ENCODE measurements around the gene CEP85L.

The CEP85L gene

DNA sequence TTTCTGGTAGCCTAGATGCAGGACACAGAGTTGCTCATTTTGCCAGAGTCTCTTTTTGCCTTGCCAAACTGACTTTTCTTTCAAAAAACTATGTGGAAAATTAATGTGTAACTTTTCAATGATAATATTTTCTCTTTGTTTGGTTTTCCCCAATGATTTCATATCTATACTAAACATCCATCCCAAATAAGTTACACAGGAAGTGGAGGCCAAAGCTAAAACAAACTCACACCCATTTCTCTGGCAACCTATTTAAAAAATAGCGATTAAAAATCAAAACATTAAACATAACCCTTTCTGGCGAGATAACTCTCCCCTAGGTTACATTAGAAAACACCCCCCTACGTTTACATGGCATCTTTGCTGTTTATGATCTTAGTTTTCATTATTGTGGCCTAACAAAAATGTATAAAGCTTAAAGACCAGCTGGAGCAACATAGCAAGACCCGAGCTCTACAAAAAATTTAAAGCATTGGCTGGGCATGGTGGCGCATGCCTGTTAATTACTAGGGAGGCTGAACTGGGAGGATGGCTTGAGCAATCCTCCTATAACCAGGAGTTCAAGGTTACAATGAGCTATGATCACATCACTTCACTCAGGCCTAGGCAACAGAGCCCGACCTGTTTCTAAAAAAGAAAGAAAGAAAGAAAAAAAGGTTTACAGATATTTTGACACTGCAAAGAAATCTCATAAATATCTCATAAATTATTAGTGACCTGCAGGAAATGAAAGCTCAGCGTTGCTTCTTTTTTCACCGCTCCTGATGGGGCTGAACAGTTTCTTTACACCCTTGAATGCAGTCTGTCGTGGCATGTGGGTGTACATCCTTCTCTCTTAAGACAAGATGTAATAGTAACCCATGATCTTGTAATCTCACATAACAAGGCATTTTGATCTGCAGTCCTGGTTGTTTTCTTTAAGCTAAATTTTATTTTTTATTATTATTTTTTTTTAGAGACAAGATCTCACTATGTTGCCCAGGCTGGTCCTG, 32.8 kb upstream of the CEP85L start:
- H3K27me3 ChIP-seq (ENCODE audit: insufficient read depth, poor library complexity, severe bottlenecking) = no peaks in the 10 kb centered on the region
- TF ChIP-seq, protein P1, sequence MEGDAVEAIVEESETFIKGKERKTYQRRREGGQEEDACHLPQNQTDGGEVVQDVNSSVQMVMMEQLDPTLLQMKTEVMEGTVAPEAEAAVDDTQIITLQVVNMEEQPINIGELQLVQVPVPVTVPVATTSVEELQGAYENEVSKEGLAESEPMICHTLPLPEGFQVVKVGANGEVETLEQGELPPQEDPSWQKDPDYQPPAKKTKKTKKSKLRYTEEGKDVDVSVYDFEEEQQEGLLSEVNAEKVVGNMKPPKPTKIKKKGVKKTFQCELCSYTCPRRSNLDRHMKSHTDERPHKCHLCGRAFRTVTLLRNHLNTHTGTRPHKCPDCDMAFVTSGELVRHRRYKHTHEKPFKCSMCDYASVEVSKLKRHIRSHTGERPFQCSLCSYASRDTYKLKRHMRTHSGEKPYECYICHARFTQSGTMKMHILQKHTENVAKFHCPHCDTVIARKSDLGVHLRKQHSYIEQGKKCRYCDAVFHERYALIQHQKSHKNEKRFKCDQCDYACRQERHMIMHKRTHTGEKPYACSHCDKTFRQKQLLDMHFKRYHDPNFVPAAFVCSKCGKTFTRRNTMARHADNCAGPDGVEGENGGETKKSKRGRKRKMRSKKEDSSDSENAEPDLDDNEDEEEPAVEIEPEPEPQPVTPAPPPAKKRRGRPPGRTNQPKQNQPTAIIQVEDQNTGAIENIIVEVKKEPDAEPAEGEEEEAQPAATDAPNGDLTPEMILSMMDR (IDR thresholded peaks at IDR 0.05; ENCODE audit: insufficient read depth, low read length) = no peak
- TF ChIP-seq, protein P2, sequence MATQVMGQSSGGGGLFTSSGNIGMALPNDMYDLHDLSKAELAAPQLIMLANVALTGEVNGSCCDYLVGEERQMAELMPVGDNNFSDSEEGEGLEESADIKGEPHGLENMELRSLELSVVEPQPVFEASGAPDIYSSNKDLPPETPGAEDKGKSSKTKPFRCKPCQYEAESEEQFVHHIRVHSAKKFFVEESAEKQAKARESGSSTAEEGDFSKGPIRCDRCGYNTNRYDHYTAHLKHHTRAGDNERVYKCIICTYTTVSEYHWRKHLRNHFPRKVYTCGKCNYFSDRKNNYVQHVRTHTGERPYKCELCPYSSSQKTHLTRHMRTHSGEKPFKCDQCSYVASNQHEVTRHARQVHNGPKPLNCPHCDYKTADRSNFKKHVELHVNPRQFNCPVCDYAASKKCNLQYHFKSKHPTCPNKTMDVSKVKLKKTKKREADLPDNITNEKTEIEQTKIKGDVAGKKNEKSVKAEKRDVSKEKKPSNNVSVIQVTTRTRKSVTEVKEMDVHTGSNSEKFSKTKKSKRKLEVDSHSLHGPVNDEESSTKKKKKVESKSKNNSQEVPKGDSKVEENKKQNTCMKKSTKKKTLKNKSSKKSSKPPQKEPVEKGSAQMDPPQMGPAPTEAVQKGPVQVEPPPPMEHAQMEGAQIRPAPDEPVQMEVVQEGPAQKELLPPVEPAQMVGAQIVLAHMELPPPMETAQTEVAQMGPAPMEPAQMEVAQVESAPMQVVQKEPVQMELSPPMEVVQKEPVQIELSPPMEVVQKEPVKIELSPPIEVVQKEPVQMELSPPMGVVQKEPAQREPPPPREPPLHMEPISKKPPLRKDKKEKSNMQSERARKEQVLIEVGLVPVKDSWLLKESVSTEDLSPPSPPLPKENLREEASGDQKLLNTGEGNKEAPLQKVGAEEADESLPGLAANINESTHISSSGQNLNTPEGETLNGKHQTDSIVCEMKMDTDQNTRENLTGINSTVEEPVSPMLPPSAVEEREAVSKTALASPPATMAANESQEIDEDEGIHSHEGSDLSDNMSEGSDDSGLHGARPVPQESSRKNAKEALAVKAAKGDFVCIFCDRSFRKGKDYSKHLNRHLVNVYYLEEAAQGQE (IDR thresholded peaks at IDR 0.05; ENCODE audit: insufficient replicate concordance, low read depth) = no peak
- TF ChIP-seq POLR2AphosphoS5 (IDR thresholded peaks at IDR 0.05; ENCODE audit: low read depth) (no peak), GABPA (IDR thresholded peaks at IDR 0.05; ENCODE audit: low read depth) (no peak), SPI1 (IDR thresholded peaks at IDR 0.05; ENCODE audit: borderline replicate concordance, low read depth) (no peak)
- no peak overlapping the region for H3K4me3 ChIP-seq (replicated peaks; ENCODE audit: insufficient read depth, low read length)
- DNase-seq (ENCODE audit: low read depth in 1 of 2, low spot score in 1 of 2) = no peak
- no peak overlapping the region for H3K27ac ChIP-seq (replicated peaks)

DNA sequence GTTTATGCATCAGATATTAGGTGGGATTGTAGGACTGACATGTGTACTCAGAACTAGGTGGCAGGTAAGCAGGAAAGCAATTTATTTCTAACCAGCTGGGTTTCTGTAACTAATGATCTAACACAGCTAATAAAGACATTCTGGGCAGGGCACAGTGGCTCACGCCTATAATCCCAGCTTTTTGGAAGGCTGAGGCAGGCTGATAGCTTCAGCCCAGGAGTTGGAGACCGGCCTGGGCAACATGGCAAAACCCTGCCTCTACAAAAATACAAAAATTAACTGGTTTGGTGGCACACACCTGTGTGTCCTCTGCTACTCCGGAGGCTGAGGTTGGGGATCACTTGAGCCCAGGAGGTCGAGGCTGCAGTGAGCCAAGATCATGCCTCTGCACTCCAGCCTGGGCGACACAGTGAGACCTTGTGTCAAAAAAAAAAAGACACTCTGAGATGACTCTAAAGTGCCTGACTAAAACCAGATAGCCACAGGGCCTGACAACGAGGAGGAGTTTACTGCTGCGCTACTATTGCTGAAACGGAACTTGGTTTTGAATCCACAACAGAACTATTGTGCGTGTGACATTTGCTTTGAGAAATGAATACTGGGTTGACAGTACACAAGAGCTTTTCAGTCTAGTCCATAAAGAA, 29.2 kb upstream of the CEP85L start:
- no peak for DNase-seq (ENCODE audit: low read depth in 1 of 2, low spot score in 1 of 2)
- H3K27me3 ChIP-seq (ENCODE audit: insufficient read depth, poor library complexity, severe bottlenecking) = no peaks in the 10 kb centered on the region
- H3K4me3 ChIP-seq (replicated peaks; ENCODE audit: insufficient read depth, low read length) = no peak overlapping the region
- TF ChIP-seq POLR2AphosphoS5 (IDR thresholded peaks at IDR 0.05; ENCODE audit: low read depth) = no peak
- no peak for TF ChIP-seq GABPA (IDR thresholded peaks at IDR 0.05; ENCODE audit: low read depth)
- TF ChIP-seq, protein P2 (IDR thresholded peaks at IDR 0.05; ENCODE audit: insufficient replicate concordance, low read depth) = no peak
- TF ChIP-seq, protein P1 (IDR thresholded peaks at IDR 0.05; ENCODE audit: insufficient read depth, low read length) = no peak
- TF ChIP-seq SPI1 (IDR thresholded peaks at IDR 0.05; ENCODE audit: borderline replicate concordance, low read depth) = no peak
- H3K27ac ChIP-seq (replicated peaks) = no peak overlapping the region

DNA sequence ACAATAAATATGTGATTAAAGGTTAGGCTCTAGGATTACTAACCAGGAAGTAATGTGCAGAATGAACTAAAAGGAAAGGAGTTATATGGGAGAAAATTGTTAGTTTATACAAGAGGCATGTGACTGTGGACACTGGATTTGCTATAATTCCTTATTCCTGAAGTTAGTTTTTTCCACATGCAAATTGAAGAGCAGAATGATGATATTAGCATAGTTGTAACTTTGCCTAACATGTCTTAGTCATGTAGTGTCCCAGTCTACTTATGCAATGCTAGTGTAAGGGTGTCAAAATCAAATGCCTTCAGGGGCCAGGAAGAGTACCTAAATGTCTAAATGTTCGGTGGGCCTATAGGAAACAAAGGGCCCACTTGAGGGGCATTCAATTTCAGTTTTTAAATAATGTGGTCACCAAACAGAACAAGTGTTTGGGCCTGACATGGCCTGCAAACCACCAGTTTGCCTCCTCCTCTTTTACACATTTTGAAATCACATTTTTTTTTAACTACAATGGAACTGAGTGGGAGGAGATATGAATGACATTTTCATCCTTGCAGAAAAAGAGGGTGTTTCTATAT, 28.0 kb upstream of the CEP85L start:
- Histone ChIP-seq H3K27ac (replicated peaks) (no peak overlapping the region), H3K27me3 (ENCODE audit: insufficient read depth, poor library complexity, severe bottlenecking) (no peaks in the 10 kb centered on the region), H3K4me3 (replicated peaks; ENCODE audit: insufficient read depth, low read length) (no peak overlapping the region)
- TF ChIP-seq, protein P1 (IDR thresholded peaks at IDR 0.05; ENCODE audit: insufficient read depth, low read length) = no peak
- no peak for TF ChIP-seq SPI1 (IDR thresholded peaks at IDR 0.05; ENCODE audit: borderline replicate concordance, low read depth)
- no peak for TF ChIP-seq GABPA (IDR thresholded peaks at IDR 0.05; ENCODE audit: low read depth)
- TF ChIP-seq, protein P2 (IDR thresholded peaks at IDR 0.05; ENCODE audit: insufficient replicate concordance, low read depth) = no peak
- no peak for DNase-seq (ENCODE audit: low read depth in 1 of 2, low spot score in 1 of 2)
